T-cell (primary cell): ENCODE measurements around the gene LMOD2. TPM values are rescaled to one million over a fixed set of nuclear protein-coding genes. Genes with fewer than 3 reads are reported as not detected.
A peak's percentile ranks its signal among the peaks of the same experiment; 100 is the strongest.

ENCODE experiments used
- ATAC-seq, 4 experiments: fragments of 200-7000 bp in 3 of 4; fragments of 150-1000 bp in 1 of 4; cut with Tn5 transposase; replicated peaks in 1 of 4; 1 replicate in 3 of 4; 2 replicates in 1 of 4; pipeline ENCODE4 v1.10.0; 2021; ENCODE audit warnings: moderate library complexity in 3 of 4, mild to moderate bottlenecking in 2 of 4, moderate number of reproducible peaks in 1 of 4
- CTCF ChIA-PET, 2 donors: fragments of 300-600 bp; sonication (Branson Sonifier 250); formaldehyde crosslinking; loops; one replicate each; lab custom pipeline; 2022; ENCODE audit warnings: antibody characterized with exemption in 2 of 2; lab: Charles Lee
- POLR2A ChIA-PET, 2 donors: fragments of 300-600 bp; sonication (Branson Sonifier 250); formaldehyde crosslinking; loops; one replicate each; lab custom pipeline; 2022; ENCODE audit warnings: antibody characterized with exemption in 2 of 2; lab: Charles Lee
- DNase-seq, 35 experiments: peaks; one replicate each; pipeline versions ENCODE4 v3.0.0 to v3.0.0-alpha.2; 2013 to 2023
- H3K27ac ChIP-seq: one replicate; pipeline ENCODE4 v1.5.1; 2013; ENCODE audit warnings: low read length
- H3K27me3 ChIP-seq, 2 experiments: replicated peaks in 1 of 2; 1 replicate in 1 of 2; 2 replicates in 1 of 2; pipeline versions ENCODE4 v1.6.1 to v1.7.0; 2013; ENCODE audit warnings: low read length in 1 of 2, mixed read lengths in 1 of 2; ENCODE audit not compliant: control insufficient read depth in 2 of 2, insufficient read depth in 2 of 2; ENCODE audit errors: extremely low read depth in 1 of 2
- H3K36me3 ChIP-seq, 2 donors: 1 replicate in 1 of 2; 2 replicates in 1 of 2; pipeline versions ENCODE4 v1.6.1 to v1.7.0; 2013; ENCODE audit warnings: low read length in 1 of 2; ENCODE audit not compliant: control insufficient read depth in 2 of 2, insufficient read depth in 1 of 2; ENCODE audit errors: extremely low read depth in 1 of 2
- H3K4me1 ChIP-seq, 2 experiments: 1 replicate in 1 of 2; 2 replicates in 1 of 2; pipeline versions ENCODE4 v1.6.1 to v1.7.0; 2013; ENCODE audit warnings: low read length in 2 of 2, mixed read lengths in 1 of 2; ENCODE audit not compliant: insufficient read depth in 2 of 2, control insufficient read depth in 1 of 2; ENCODE audit errors: extremely low read depth in 1 of 2
- H3K4me3 ChIP-seq, 2 donors: 1 replicate in 1 of 2; 2 replicates in 1 of 2; pipeline versions ENCODE4 v1.5.1 to v1.7.0; 2013; ENCODE audit warnings: mild to moderate bottlenecking in 2 of 2, low read length in 1 of 2, moderate library complexity in 1 of 2; ENCODE audit not compliant: control insufficient read depth in 1 of 2; ENCODE audit errors: extremely low read depth in 1 of 2
- H3K9me3 ChIP-seq: 2 replicates; pipeline ENCODE4 v1.7.0; 2013
- H3K27ac Mint-ChIP-seq, 2 donors: one replicate each; pipeline ENCODE4 v1.8.0; 2020 to 2021; ENCODE audit warnings: mild to moderate bottlenecking in 2 of 2, mixed read lengths in 2 of 2
- H3K27me3 Mint-ChIP-seq, 2 donors: one replicate each; pipeline ENCODE4 v1.8.0; 2021 to 2022; ENCODE audit warnings: mixed read lengths in 2 of 2
- H3K36me3 Mint-ChIP-seq: one replicate; pipeline ENCODE4 v1.8.0; 2021; ENCODE audit warnings: mixed read lengths
- H3K4me1 Mint-ChIP-seq, 3 donors: one replicate each; pipeline ENCODE4 v1.8.0; 2020 to 2022; ENCODE audit warnings: mixed read lengths in 3 of 3, mild to moderate bottlenecking in 1 of 3
- H3K4me3 Mint-ChIP-seq, 3 donors: one replicate each; pipeline ENCODE4 v1.8.0; 2020 to 2022; ENCODE audit warnings: mild to moderate bottlenecking in 3 of 3, mixed read lengths in 3 of 3, moderate library complexity in 3 of 3
- H3K9me3 Mint-ChIP-seq, 3 donors: one replicate each; pipeline ENCODE4 v1.8.0; 2020 to 2022; ENCODE audit warnings: mixed read lengths in 3 of 3
- WGBS: methylation state at CpG from one replicate; pipeline ENCODE4 v1.1.5; 2013; ENCODE audit warnings: missing lambda C conversion rate; ENCODE audit not compliant: insufficient coverage; 5-methylcytosine and 5-hydroxymethylcytosine counted together
- total RNA-seq, 35 experiments: library from RNA in 6 of 35; stranded (reverse) in 6 of 35; fragments of 120-200 nt in 1 of 35; gene quantifications; one replicate each; pipeline versions ENCODE4 v1.2.1 to v1.2.4 and lab custom pipeline; 2013 to 2026

LMOD2 gene
- total RNA-seq, 5 donors from 2014 or later (not counting 1 experiment from before 2014, with no cell fraction given) = not detected

DNA sequence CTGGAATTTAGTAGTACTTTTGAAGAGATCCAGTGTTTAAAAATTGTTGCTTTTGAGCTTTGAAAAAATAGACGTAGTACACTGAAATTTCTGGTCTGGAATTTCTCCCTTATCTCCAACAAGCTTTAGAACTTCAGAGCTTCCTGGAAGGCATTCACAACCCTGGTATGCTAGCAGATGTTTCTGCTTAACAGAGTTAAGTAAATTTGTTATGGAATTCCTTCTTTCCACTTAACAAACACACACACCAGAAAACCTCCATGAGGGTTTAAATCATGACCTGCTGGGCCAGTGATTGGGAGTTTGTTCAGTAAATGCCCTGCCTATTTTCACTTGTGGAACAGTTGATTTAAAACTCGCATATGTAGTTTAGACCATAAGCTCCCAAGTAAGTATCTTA lies 40.3 kb upstream of the LMOD2 start:
- H3K27ac Mint-ChIP-seq = no peak overlapping the region
- no CpG with 5 or more reads among the region's 2 CpGs for WGBS
- H3K9me3 Mint-ChIP-seq = peaks cover 0 to 1% (median 0%) of the 10 kb centered on the region in 3 donors
- ATAC-seq = no peak
- no peaks in the 10 kb centered on the region for H3K4me1 Mint-ChIP-seq
- Histone ChIP-seq H3K27me3 (peaks cover 0 to 2% of the 10 kb centered on the region in 2 experiments), H3K27ac (no peak overlapping the region), H3K9me3 (no peaks in the 10 kb centered on the region), H3K36me3 (no peaks in the 10 kb centered on the region), H3K4me1 (no peaks in the 10 kb centered on the region), H3K4me3 (no peak overlapping the region)
- H3K36me3 Mint-ChIP-seq = no peaks in the 10 kb centered on the region
- peaks cover 26 to 31% of the 10 kb centered on the region in 2 donors for H3K27me3 Mint-ChIP-seq
- ChIA-PET POLR2A (no interaction called here), CTCF (interaction anchor here (0.6 to 1.0 kb wide), 4 partner anchors 9 to 121 kb away, joined by 3 to 8 read pairs (median 3); partner anchors contain the start of gene IQUB (in 1 of the 2))
- DNase-seq = no peak
- H3K4me3 Mint-ChIP-seq = no peak overlapping the region

DNA sequence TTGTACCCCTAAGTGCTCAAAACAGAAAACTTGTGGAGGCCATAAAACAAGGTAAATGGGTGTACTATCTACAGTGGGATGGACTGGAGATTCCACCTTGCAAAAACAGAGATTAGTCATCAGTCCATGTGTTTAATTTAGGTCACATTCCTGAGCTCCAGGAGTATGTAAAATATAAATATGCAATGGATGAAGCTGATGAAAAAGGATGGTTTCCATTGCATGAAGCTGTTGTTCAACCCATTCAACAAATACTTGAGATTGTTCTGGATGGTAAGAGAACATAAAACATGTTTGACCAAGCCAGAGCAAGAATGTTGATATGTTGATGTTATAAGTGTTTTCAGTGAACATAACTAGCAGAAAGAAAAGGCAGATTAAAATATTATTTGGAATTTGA lies 39.4 kb upstream of the LMOD2 start:
- Mint-ChIP-seq H3K4me1 (no peaks in the 10 kb centered on the region), H3K27ac (no peak overlapping the region), H3K36me3 (no peaks in the 10 kb centered on the region), H3K27me3 (peaks cover 26 to 28% of the 10 kb centered on the region in 2 donors), H3K4me3 (no peak overlapping the region), H3K9me3 (peaks cover 0 to 1% (median 0%) of the 10 kb centered on the region in 3 donors)
- DNase-seq = no peak
- H3K9me3 ChIP-seq = no peaks in the 10 kb centered on the region
- no peak for ATAC-seq
- no peak overlapping the region for H3K27ac ChIP-seq
- H3K36me3 ChIP-seq = no peaks in the 10 kb centered on the region
- no peaks in the 10 kb centered on the region for H3K27me3 ChIP-seq
- H3K4me1 ChIP-seq = no peaks in the 10 kb centered on the region
- H3K4me3 ChIP-seq = no peak overlapping the region
- CTCF ChIA-PET = interaction anchor here in 1 of 2 donors (0.6 to 1.0 kb wide), 2 partner anchors 122 to 1242 kb away, joined by 3 read pairs; no protein-coding TSS in a partner anchor
- POLR2A ChIA-PET = interaction anchor here in 1 of 2 donors (0.7 kb wide), 1 partner anchor 36 kb away, joined by 3 read pairs; no protein-coding TSS in a partner anchor

DNA sequence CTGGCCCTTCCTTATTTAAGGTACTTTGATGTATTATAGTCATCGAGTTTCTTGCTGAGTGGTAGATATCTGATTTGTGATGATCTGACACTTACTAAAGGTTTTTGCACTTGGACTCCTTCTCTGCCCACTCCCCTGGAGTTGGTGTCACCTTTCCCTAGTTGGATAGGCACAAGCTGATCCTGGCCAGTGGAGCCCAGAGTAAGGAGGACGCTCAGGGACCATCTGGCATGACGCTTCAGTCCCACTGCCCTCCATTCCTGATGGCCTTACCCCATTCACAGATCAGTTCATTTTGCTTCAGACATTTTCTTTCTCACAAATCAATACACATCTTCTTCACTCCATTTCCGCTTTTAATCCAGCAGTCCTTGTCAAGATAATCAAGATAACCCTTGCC lies 34.0 kb upstream of the LMOD2 start:
- H3K4me1 Mint-ChIP-seq = peaks cover 0 to 3% (median 0%) of the 10 kb centered on the region in 3 donors
- Histone ChIP-seq H3K4me3 (no peak overlapping the region), H3K27ac (no peak overlapping the region), H3K4me1 (no peaks in the 10 kb centered on the region), H3K9me3 (no peaks in the 10 kb centered on the region), H3K36me3 (no peaks in the 10 kb centered on the region), H3K27me3 (no peaks in the 10 kb centered on the region)
- CTCF ChIA-PET = no interaction called here
- POLR2A ChIA-PET = no interaction called here
- DNase-seq (no peak), ATAC-seq (no peak)
- H3K36me3 Mint-ChIP-seq = no peaks in the 10 kb centered on the region
- H3K4me3 Mint-ChIP-seq = no peak overlapping the region
- H3K27ac Mint-ChIP-seq = no peak overlapping the region
- no peaks in the 10 kb centered on the region for H3K9me3 Mint-ChIP-seq
- 75% methylated on average over 3 of the region's 4 CpGs for WGBS
- H3K27me3 Mint-ChIP-seq = peaks cover 6 to 28% of the 10 kb centered on the region in 2 donors

DNA sequence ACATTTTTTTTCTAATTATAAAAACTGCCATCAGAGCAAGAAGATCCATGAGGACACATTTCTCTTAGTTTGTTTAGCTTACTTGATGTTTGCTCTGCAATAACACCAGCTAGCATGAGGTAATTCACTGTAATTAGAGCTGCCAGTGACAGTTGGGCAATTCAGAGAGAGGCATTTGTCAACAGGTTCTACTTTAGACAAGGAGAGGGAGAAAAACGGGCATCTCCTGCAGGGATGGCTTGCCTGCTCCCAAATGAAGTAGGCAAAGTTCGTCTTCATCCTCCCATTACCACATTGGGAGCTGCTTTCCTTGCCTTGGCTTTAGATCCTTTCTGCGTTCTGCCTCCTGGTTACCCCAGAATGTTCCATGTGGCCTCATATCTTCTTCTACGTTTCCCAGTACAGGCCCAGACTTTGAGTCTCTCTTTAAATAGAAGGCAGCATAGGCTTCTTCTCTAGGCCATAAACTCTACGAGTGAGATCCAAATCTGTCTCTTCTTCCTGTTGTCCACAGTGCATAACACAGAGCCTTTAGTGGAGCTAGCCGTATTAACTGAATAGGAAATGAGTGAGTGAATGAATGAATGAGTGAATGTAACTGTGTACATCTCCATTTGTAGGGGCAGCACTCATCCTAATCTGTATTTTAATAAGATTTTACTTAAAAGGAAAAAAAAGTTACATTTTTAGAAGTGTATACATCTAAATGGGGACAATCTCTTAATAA lies 32.8 kb upstream of the LMOD2 start:
- peaks cover 6 to 22% of the 10 kb centered on the region in 2 donors for H3K27me3 Mint-ChIP-seq
- ChIA-PET CTCF (interaction anchor here in 1 of 2 donors (0.7 kb wide), 1 partner anchor 9 kb away, joined by 5 read pairs; no protein-coding TSS in a partner anchor), POLR2A (no interaction called here)
- WGBS = 62% methylated on average over 3 of the region's 6 CpGs
- no peaks in the 10 kb centered on the region for H3K36me3 Mint-ChIP-seq
- ATAC-seq (no peak), DNase-seq (no peak)
- Histone ChIP-seq H3K4me3 (no peak overlapping the region), H3K27me3 (no peaks in the 10 kb centered on the region), H3K9me3 (no peaks in the 10 kb centered on the region), H3K4me1 (no peaks in the 10 kb centered on the region), H3K27ac (no peak overlapping the region), H3K36me3 (no peaks in the 10 kb centered on the region)
- no peak overlapping the region for H3K27ac Mint-ChIP-seq
- no peaks in the 10 kb centered on the region for H3K9me3 Mint-ChIP-seq
- H3K4me3 Mint-ChIP-seq = no peak overlapping the region
- peaks cover 0 to 3% (median 0%) of the 10 kb centered on the region in 3 donors for H3K4me1 Mint-ChIP-seq

DNA sequence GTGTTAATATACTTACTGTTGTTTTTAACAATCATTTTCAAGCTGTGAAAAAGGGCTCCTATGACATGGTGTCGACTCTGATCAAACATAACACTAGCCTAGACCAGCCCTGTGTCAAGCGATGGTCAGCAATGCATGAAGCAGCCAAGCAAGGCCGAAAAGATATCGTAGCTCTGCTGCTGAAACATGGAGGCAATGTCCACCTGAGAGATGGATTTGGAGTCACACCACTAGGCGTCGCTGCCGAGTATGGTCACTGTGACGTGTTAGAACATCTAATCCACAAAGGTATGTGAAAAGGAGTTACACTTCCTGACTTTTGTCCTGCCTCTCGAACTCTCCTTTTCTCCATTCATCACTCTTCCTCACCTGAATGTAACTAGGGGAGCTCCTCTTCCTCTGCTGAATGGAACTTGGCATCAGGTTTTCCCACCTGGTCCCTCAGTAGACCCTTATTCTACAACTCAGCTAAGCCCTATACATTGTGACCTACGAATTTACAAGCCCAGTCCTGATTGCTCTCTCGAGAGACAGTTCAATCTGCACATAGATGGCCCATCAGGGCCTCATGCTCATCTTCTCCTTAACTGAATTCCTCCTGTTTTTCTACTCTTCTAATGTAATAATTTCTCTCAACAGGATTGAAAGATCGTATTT lies 31.0 kb upstream of the LMOD2 start:
- DNase-seq (peak in 33 of 35 experiments; percentile 3 to 69 (median 39)), ATAC-seq (peak in 2 of 4 experiments; percentile 44 to 50)
- ChIA-PET CTCF (interaction anchor here (0.6 to 1.8 kb wide), 10 partner anchors 9 to 248 kb away, joined by 3 to 8 read pairs (median 3); no protein-coding TSS in a partner anchor), POLR2A (no interaction called here)
- H3K4me3 ChIP-seq = no peak overlapping the region
- H3K27me3 ChIP-seq = no peaks in the 10 kb centered on the region
- Mint-ChIP-seq H3K27ac (no peak overlapping the region), H3K4me3 (no peak overlapping the region), H3K27me3 (peaks cover 3 to 24% of the 10 kb centered on the region in 2 donors), H3K9me3 (no peaks in the 10 kb centered on the region), H3K4me1 (peaks cover 0 to 3% (median 0%) of the 10 kb centered on the region in 3 donors), H3K36me3 (no peaks in the 10 kb centered on the region)
- H3K36me3 ChIP-seq = no peaks in the 10 kb centered on the region
- no peaks in the 10 kb centered on the region for H3K4me1 ChIP-seq
- no peak overlapping the region for H3K27ac ChIP-seq
- WGBS = 77% methylated on average over 5 of the region's 12 CpGs
- H3K9me3 ChIP-seq = no peaks in the 10 kb centered on the region

DNA sequence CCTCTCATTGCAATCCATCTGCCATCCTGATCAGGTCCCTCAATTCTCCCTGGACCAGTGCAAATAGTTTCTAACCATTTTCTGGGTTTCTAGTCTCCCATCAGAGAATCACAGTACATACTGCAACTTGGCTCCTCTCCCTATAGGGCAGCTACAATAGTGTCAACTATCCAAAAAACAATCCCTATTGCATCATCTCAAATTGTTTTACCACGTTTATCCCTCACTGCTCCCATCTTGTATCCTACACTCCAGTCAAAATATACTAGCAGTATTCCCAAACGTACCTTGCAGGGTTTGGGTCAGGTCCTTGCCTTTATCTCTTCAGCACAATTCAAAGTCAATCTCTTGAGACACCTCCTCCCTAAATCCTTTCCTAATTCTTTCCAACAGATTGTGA lies 30.4 kb upstream of the LMOD2 start:
- POLR2A ChIA-PET = no interaction called here
- CTCF ChIA-PET = interaction anchor here (1.2 to 1.8 kb wide), 3 partner anchors 10 to 131 kb away, joined by 3 to 8 read pairs (median 8); no protein-coding TSS in a partner anchor
- Mint-ChIP-seq H3K9me3 (no peaks in the 10 kb centered on the region), H3K4me1 (peaks cover 0 to 3% (median 0%) of the 10 kb centered on the region in 3 donors), H3K4me3 (no peak overlapping the region), H3K27me3 (peaks cover 2 to 23% of the 10 kb centered on the region in 2 donors), H3K27ac (no peak overlapping the region), H3K36me3 (no peaks in the 10 kb centered on the region)
- WGBS = 40% methylated on average over 2 of the region's 2 CpGs
- no peaks in the 10 kb centered on the region for H3K36me3 ChIP-seq
- no peak overlapping the region for H3K27ac ChIP-seq
- no peak for DNase-seq
- ATAC-seq = no peak
- H3K4me1 ChIP-seq = no peaks in the 10 kb centered on the region
- no peaks in the 10 kb centered on the region for H3K9me3 ChIP-seq
- H3K27me3 ChIP-seq = no peaks in the 10 kb centered on the region
- H3K4me3 ChIP-seq = no peak overlapping the region
